ENCODE measurements around the gene MKRN2OS. TPM values are rescaled to one million over a fixed set of nuclear protein-coding genes. Genes with fewer than 3 reads are reported as not detected.

The MKRN2OS gene
- total and polyA plus RNA-seq, 12 donors, result not detected

- Histone ChIP-seq H3K36me3 (replicated peaks in 1 of 2) (peaks cover 0 to 16% of the 10 kb centered on the region in 2 donors), H3K27ac (no peak overlapping the region), H3K4me3 (no peak overlapping the region), H3K27me3 (no peaks in the 10 kb centered on the region), H3K4me1 (replicated peaks in 1 of 2) (peaks cover 0 to 3% of the 10 kb centered on the region in 2 donors), H3K9me3 (replicated peaks in 1 of 3) (no peaks in the 10 kb centered on the region)
- intact Hi-C loops (cut with DNase I), result no loop called here
- TF ChIP-seq POLR2A (IDR thresholded peaks at IDR 0.05) (no peak), CTCF (IDR thresholded peaks at IDR 0.05) (no peak)
- peak in 1 of 7 donors; percentile 48 for DNase-seq
- whole genome bisulfite sequencing, 4 donors, result 88 to 95% (median 92%) methylated on average over 3 of the region's 3 CpGs
Observed at GRCh38 chr3:12490547-12490946, 54.8 kb downstream of the MKRN2OS start.

GRCh38 chr3:12489832-12490231, 55.5 kb downstream of the MKRN2OS start:
- H3K36me3 ChIP-seq (replicated peaks in 1 of 2), result peaks cover 0 to 16% of the 10 kb centered on the region in 2 donors
- H3K27ac ChIP-seq, result no peak overlapping the region
- DNase-seq, result no peak
- intact Hi-C loops (cut with DNase I), result loop anchor here in 1 of 2 donors (10.0 kb wide), 1 partner anchor 235 kb away; no protein-coding TSS in a partner anchor
- WGBS, 4 donors, result 78 to 83% (median 82%) methylated on average over 4 of the region's 4 CpGs
- H3K4me1 ChIP-seq (replicated peaks in 1 of 2), result peaks cover 7 to 10% of the 10 kb centered on the region in 2 donors
- no peak overlapping the region for H3K4me3 ChIP-seq
- TF ChIP-seq CTCF (IDR thresholded peaks at IDR 0.05) (no peak), POLR2A (IDR thresholded peaks at IDR 0.05) (no peak)
- no peaks in the 10 kb centered on the region for H3K27me3 ChIP-seq
- no peaks in the 10 kb centered on the region for H3K9me3 ChIP-seq (replicated peaks in 1 of 3)

Small RNAs within 50 kb of the gene (small RNA-seq; reads per million reads assigned to genes)
- gene RF00017 (0 reads per million in 2 donors), gene RNA5SP123 (0 to 0.36 reads per million in 2 donors), gene RNU6-377P (0 reads per million in 2 donors)

Other genes starting within 250 kb of the MKRN2OS start
- gene TSEN2, start 61.0 kb downstream of the MKRN2OS start, total RNA-seq, result 10 to 100 TPM; 11.1 to 24.7 (median 18.5) TPM
- gene TSEN2, start 61.0 kb downstream of the MKRN2OS start, polyA plus RNA-seq, result 10 to 100 TPM; 22.0 to 27.6 (median 25.4) TPM
- gene MKRN2, start 11.6 kb upstream of the MKRN2OS start, total RNA-seq, result 10 to 100 TPM; 22.3 to 40.9 (median 24.0) TPM
- gene MKRN2, start 11.6 kb upstream of the MKRN2OS start, polyA plus RNA-seq, result 10 to 100 TPM; 15.8 to 24.9 (median 17.1) TPM
- 100 to 1,000 TPM in 1 of 9 donors, 10 to 100 TPM in 8; 62.2 to 110 (median 73.5) TPM for gene RAF1, start 118.6 kb upstream of the MKRN2OS start, total RNA-seq
- 10 to 100 TPM; 45.9 to 70.2 (median 52.0) TPM for gene RAF1, start 118.6 kb upstream of the MKRN2OS start, polyA plus RNA-seq
- 1 to 10 TPM in 1 of 9 donors, under 1 TPM in 1, not detected in 7; 0.17 to 1.3 TPM for gene TMEM40, start 213.8 kb upstream of the MKRN2OS start, total RNA-seq
- 1 to 10 TPM in 1 of 3 donors, under 1 TPM in 1, not detected in 1; 0.72 to 1.5 TPM for gene TMEM40, start 213.8 kb upstream of the MKRN2OS start, polyA plus RNA-seq

Measured in adrenal gland (tissue), 12 donors.